SU-DHL-6 (cell line): ENCODE results near the gene C5orf24.

Experiments
- EZH2phosphoT487 ChIP-seq: fragments of 200-600 bp; sonication (generic), shearing (Covaris generic); conservative IDR thresholded peaks from 2 replicates; pipeline ENCODE4 v1.6.1; 2018; ENCODE audit warnings: mild to moderate bottlenecking, antibody characterized with exemption, low read length, moderate library complexity, mixed read lengths
- TF ChIP-seq, protein P1 (sequence below): fragments of 200-600 bp; sonication (generic); IDR thresholded peaks from one replicate; pipeline ENCODE4 v1.5.1; 2017; ENCODE audit warnings: antibody characterized with exemption, mild to moderate bottlenecking, low read length, moderate library complexity; ENCODE audit not compliant: insufficient read depth, poor library complexity, severe bottlenecking

DNA sequence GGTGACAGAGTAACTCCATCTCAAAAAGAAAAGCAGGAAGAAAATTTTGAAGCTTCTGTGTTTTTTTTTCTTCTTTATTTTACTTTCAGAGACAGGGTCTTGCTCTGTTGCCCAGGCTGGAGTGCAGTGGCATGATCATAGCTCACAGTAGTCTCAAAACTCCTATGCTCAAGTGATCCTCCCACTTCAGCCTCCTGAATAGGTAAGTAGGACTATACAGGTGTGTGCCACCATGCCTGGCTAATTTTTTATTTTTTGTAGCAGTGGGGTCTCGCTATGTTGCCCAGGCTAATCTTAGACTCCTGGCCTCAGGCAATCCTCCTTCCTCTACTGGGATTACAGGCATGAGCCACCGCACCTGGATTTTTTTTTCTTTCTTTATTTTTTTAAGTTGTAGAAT lies 10.1 kb upstream of the C5orf24 start:
- TF ChIP-seq, protein P1, sequence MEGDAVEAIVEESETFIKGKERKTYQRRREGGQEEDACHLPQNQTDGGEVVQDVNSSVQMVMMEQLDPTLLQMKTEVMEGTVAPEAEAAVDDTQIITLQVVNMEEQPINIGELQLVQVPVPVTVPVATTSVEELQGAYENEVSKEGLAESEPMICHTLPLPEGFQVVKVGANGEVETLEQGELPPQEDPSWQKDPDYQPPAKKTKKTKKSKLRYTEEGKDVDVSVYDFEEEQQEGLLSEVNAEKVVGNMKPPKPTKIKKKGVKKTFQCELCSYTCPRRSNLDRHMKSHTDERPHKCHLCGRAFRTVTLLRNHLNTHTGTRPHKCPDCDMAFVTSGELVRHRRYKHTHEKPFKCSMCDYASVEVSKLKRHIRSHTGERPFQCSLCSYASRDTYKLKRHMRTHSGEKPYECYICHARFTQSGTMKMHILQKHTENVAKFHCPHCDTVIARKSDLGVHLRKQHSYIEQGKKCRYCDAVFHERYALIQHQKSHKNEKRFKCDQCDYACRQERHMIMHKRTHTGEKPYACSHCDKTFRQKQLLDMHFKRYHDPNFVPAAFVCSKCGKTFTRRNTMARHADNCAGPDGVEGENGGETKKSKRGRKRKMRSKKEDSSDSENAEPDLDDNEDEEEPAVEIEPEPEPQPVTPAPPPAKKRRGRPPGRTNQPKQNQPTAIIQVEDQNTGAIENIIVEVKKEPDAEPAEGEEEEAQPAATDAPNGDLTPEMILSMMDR: no peak
- no peak for TF ChIP-seq EZH2phosphoT487
